Left lung (tissue), 10 donors: ENCODE measurements around the gene TPK1. TPM values are rescaled to one million over a fixed set of nuclear protein-coding genes. Genes with fewer than 3 reads are reported as not detected.

Experiments
- ATAC-seq: fragments of 200-7000 bp; cut with Tn5 transposase; one replicate; pipeline ENCODE4 v1.9.1; 2020; ENCODE audit warnings: moderate library complexity
- DNase-seq, 4 donors: peaks; one replicate each; pipeline ENCODE4 v3.0.0-alpha.2; 2013 to 2020
- H3K27ac ChIP-seq, 2 donors: fragments of 200-600 bp; sonication (generic) in 1 of 2; one replicate each; pipeline versions ENCODE4 v1.5.0 to v1.8.0; 2020 to 2021
- H3K27me3 ChIP-seq, 2 donors: fragments of 200-600 bp; sonication (generic) in 1 of 2; one replicate each; pipeline versions ENCODE4 v1.5.0 to v1.8.0; 2020 to 2021
- H3K36me3 ChIP-seq, 2 donors: fragments of 200-600 bp; sonication (generic) in 1 of 2; one replicate each; pipeline versions ENCODE4 v1.5.0 to v1.8.0; 2020 to 2021
- H3K4me1 ChIP-seq, 2 donors: fragments of 200-600 bp; one replicate each; pipeline ENCODE4 v1.8.0; 2021
- H3K4me3 ChIP-seq, 2 donors: fragments of 200-600 bp; sonication (generic) in 1 of 2; one replicate each; pipeline versions ENCODE4 v1.5.0 to v1.8.0; 2020 to 2021; ENCODE audit warnings: mild to moderate bottlenecking in 1 of 2
- H3K9me3 ChIP-seq, 2 donors: fragments of 200-600 bp; sonication (generic) in 1 of 2; one replicate each; pipeline versions ENCODE4 v1.5.0 to v1.8.0; 2020 to 2021
- intact Hi-C, 2 donors: fragments of 100-400 bp; cut with DNase I; formaldehyde crosslinking; loops; one replicate each; pipeline versions ENCODE4 v1.11.2 to v1.14.2; 2022
- polyA plus RNA-seq, 6 donors: library from polyadenylated mRNA; unstranded; fragments of 120-200 nt; gene quantifications; one replicate each; pipeline ENCODE4 v1.2.1, GENCODE V29; 2013; ENCODE audit not compliant: insufficient read length in 6 of 6
- total RNA-seq, 2 donors: library from RNA; stranded (reverse); fragmentation: NEBNext Ultra II Directional; extraction: Animal tissue kit (Norgen Biotek cat#: 25700); gene quantifications; one replicate each; pipeline ENCODE4 v1.2.1, GENCODE V29; 2021
- TF ChIP-seq, protein P1 (sequence below), 2 donors: fragments of 200-600 bp; sonication (generic) in 1 of 2; IDR thresholded peaks; one replicate each; pipeline versions ENCODE4 v1.5.0 to v1.8.0; 2021; ENCODE audit warnings: antibody characterized with exemption in 2 of 2
- donor health status: DM: no; HTN: yes; CAD: no.
- donor health status: DM: no; HTN: no; CAD: no.

The TPK1 gene
- total and polyA plus RNA-seq, 8 donors = 4.1 to 15.5 (median 4.8) TPM

DNA sequence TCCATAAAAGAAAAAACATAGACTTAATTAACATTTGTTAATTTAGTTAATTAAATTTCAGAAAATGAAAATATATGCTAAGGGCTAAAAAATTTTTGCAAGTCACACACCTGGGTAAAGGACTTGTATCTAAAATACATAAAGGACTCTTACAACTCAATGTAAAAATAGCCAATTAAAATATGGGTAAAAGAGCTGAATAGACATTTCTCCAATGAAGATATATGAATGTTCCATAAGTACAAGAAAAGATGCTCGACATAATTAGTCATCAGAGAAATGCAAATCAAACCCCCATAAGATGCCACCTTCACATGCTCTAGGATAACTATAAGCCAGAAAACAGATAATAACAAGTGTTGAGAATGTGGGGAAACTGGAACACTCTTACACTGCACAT lies 288.0 kb downstream of the TPK1 start:
- DNase-seq = no peak
- H3K4me3 ChIP-seq = no peak overlapping the region
- no peak for ATAC-seq
- H3K27me3 ChIP-seq = no peaks in the 10 kb centered on the region
- no peaks in the 10 kb centered on the region for H3K4me1 ChIP-seq
- intact Hi-C loops = no loop called here
- H3K27ac ChIP-seq = no peak overlapping the region
- H3K36me3 ChIP-seq = no peaks in the 10 kb centered on the region
- TF ChIP-seq, protein P1, sequence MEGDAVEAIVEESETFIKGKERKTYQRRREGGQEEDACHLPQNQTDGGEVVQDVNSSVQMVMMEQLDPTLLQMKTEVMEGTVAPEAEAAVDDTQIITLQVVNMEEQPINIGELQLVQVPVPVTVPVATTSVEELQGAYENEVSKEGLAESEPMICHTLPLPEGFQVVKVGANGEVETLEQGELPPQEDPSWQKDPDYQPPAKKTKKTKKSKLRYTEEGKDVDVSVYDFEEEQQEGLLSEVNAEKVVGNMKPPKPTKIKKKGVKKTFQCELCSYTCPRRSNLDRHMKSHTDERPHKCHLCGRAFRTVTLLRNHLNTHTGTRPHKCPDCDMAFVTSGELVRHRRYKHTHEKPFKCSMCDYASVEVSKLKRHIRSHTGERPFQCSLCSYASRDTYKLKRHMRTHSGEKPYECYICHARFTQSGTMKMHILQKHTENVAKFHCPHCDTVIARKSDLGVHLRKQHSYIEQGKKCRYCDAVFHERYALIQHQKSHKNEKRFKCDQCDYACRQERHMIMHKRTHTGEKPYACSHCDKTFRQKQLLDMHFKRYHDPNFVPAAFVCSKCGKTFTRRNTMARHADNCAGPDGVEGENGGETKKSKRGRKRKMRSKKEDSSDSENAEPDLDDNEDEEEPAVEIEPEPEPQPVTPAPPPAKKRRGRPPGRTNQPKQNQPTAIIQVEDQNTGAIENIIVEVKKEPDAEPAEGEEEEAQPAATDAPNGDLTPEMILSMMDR (IDR thresholded peaks at IDR 0.05) = no peak
- H3K9me3 ChIP-seq = no peaks in the 10 kb centered on the region

DNA sequence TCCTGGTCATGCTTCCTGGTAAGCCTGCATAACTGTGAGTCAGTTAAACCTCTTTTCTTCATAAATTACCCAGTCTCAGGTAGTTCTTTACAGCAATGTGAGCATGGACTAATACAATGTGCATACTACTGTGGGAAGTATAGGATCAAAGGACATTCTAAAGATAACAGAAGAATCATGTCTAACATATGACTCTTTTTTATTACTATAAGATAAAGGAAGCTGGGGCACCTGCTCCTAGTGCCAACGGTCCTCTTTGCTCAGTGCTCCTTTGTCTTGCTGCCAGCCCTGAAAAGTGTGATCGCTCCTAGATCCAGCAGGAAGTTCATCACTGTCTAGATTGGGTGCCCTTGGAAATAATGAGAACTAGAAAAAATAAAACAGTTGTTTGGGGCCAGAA lies 289.1 kb downstream of the TPK1 start:
- no peak overlapping the region for H3K4me3 ChIP-seq
- H3K36me3 ChIP-seq = no peaks in the 10 kb centered on the region
- H3K4me1 ChIP-seq = no peaks in the 10 kb centered on the region
- H3K9me3 ChIP-seq = no peaks in the 10 kb centered on the region
- no peak for DNase-seq
- H3K27me3 ChIP-seq = no peaks in the 10 kb centered on the region
- ATAC-seq = no peak
- H3K27ac ChIP-seq = no peak overlapping the region
- TF ChIP-seq, protein P1 (IDR thresholded peaks at IDR 0.05) = no peak
- intact Hi-C loops = no loop called here

DNA sequence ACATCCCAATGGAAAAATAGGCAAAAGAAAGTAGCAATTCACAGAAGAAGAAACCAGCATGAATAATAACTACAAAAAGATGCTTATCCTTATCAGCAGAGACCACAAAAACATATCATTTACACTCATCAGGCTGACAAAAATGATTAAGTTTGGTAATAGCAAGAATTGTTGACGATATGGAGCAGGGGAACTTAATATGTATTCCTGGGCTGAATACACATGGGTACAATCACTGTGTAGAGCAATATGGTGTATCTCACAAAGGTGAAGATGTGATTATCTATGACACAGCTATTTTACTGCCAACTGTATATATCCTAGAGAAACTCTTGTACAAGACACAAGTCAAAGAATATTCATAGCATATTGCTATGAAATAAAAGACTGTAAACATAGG lies 290.5 kb downstream of the TPK1 start:
- no peak overlapping the region for H3K4me3 ChIP-seq
- no peak overlapping the region for H3K27ac ChIP-seq
- no peaks in the 10 kb centered on the region for H3K36me3 ChIP-seq
- H3K9me3 ChIP-seq = no peaks in the 10 kb centered on the region
- intact Hi-C loops = no loop called here
- ATAC-seq = no peak
- no peaks in the 10 kb centered on the region for H3K27me3 ChIP-seq
- TF ChIP-seq, protein P1 (IDR thresholded peaks at IDR 0.05) = no peak
- no peaks in the 10 kb centered on the region for H3K4me1 ChIP-seq
- no peak for DNase-seq

DNA sequence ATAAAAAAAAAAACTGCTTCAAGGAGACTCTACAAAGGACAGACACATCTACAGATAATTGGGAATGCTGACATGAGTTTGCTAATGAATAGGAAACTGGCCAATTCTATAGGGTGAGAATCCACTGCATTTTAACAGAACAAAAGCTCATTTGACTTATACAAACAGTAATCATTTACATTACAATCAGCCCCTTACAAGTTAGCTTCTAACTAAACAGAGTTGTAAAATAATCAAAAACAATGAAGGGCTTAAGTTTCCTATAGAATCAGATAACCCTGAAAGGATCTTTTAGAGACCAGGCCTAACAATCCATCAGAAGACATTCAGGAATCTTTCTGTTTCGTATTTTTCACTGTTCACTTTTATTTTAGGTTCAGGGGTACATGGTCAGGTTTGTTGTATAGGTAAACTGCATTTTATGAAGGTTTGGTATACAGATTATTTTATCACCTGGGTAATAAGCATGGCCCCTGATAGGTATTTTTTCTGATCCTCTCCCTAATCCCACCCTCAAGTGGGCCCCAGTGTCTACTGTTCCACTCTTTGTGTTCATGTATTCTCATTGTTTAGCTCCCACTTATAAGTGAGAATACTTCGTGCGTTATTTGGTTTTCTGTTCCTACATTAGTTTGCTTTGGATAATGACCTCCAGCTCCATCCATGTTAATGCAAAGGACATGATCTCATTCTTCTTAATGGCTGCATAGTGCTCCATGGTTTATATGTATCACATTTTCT lies 301.0 kb downstream of the TPK1 start:
- H3K36me3 ChIP-seq = no peaks in the 10 kb centered on the region
- TF ChIP-seq, protein P1 (IDR thresholded peaks at IDR 0.05) = no peak
- H3K4me1 ChIP-seq = no peaks in the 10 kb centered on the region
- DNase-seq (no peak), ATAC-seq (no peak)
- H3K27ac ChIP-seq = no peak overlapping the region
- peaks cover 0 to 6% of the 10 kb centered on the region in 2 donors for H3K9me3 ChIP-seq
- no peak overlapping the region for H3K4me3 ChIP-seq
- no peaks in the 10 kb centered on the region for H3K27me3 ChIP-seq
- intact Hi-C loops = no loop called here

DNA sequence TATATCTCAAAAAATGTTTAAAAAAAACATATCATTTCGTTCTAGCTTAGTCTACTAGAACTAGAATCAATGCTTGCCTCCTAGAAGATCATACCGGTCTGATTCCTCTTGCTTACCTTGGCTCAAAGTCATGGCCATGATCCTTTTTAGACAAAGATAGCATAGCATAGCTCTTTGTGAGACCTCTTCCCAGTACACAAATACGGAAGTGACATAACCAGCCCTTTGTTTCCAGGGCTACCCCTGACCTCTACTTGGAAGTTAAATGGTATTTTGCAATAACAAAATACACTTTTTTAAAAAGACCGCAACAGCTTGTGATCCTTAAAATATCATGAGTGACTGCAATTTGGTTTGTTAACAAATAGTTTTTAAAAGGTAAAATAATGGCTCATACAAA lies 301.7 kb downstream of the TPK1 start:
- no peaks in the 10 kb centered on the region for H3K27me3 ChIP-seq
- H3K4me3 ChIP-seq = no peak overlapping the region
- intact Hi-C loops = no loop called here
- H3K9me3 ChIP-seq = peaks cover 0 to 6% of the 10 kb centered on the region in 2 donors
- no peak for ATAC-seq
- TF ChIP-seq, protein P1 (IDR thresholded peaks at IDR 0.05) = no peak
- H3K36me3 ChIP-seq = no peaks in the 10 kb centered on the region
- DNase-seq = no peak
- H3K4me1 ChIP-seq = no peaks in the 10 kb centered on the region
- H3K27ac ChIP-seq = no peak overlapping the region
